Trophoblast cell (in vitro differentiated cells and primary cell): ENCODE measurements around the gene ADK.
"Not testable (repeated sequence)": the region's sequence is repeated elsewhere in the genome, so short reads cannot be mapped to it uniquely, and the experiment has no call there.

Experiments
- DNase-seq, 2 donors: peaks; one replicate each; pipeline ENCODE4 v3.0.0-alpha.2; 2016
- H2AFZ ChIP-seq: 2 replicates; pipeline ENCODE4 v1.6.1; 2013; ENCODE audit warnings: low read length, moderate library complexity, mild to moderate bottlenecking; ENCODE audit not compliant: insufficient read depth, poor library complexity
- H2AK5ac ChIP-seq: 2 replicates; pipeline ENCODE4 v1.6.1; 2013; ENCODE audit warnings: mild to moderate bottlenecking, low read length
- H2BK120ac ChIP-seq: 2 replicates; pipeline ENCODE4 v1.6.1; 2013; ENCODE audit warnings: low read length, mild to moderate bottlenecking, moderate library complexity; ENCODE audit not compliant: insufficient read depth, poor library complexity
- H2BK12ac ChIP-seq: 2 replicates; pipeline ENCODE4 v1.6.1; 2013; ENCODE audit warnings: mild to moderate bottlenecking, low read length, moderate library complexity
- H2BK5ac ChIP-seq: 2 replicates; pipeline ENCODE4 v1.6.1; 2013; ENCODE audit warnings: low read length, low read depth, moderate library complexity, mild to moderate bottlenecking; ENCODE audit not compliant: poor library complexity
- H3K14ac ChIP-seq: 2 replicates; pipeline ENCODE4 v1.6.1; 2013; ENCODE audit warnings: mild to moderate bottlenecking, low read length
- H3K18ac ChIP-seq: 2 replicates; pipeline ENCODE4 v1.6.1; 2013; ENCODE audit warnings: mild to moderate bottlenecking, low read length
- H3K23ac ChIP-seq: 2 replicates; pipeline ENCODE4 v1.6.1; 2013; ENCODE audit warnings: low read length
- H3K27ac ChIP-seq: 2 replicates; pipeline ENCODE4 v1.5.1; 2013; ENCODE audit warnings: low read depth, mild to moderate bottlenecking, inconsistent platforms, low read length, moderate library complexity
- H3K27me3 ChIP-seq: 2 replicates; pipeline ENCODE4 v1.6.1; 2013; ENCODE audit warnings: inconsistent platforms, mild to moderate bottlenecking, low read length, moderate library complexity; ENCODE audit not compliant: insufficient read depth
- H3K36me3 ChIP-seq, 2 experiments: 1 replicate in 1 of 2; 2 replicates in 1 of 2; pipeline ENCODE4 v1.6.1; 2013; ENCODE audit warnings: low read length in 2 of 2, mild to moderate bottlenecking in 2 of 2, moderate library complexity in 1 of 2; ENCODE audit not compliant: insufficient read depth in 2 of 2, control insufficient read depth in 1 of 2
- H3K4ac ChIP-seq: 2 replicates; pipeline ENCODE4 v1.6.1; 2013; ENCODE audit warnings: low read depth, mild to moderate bottlenecking, low read length, moderate library complexity
- H3K4me1 ChIP-seq, 2 experiments: 1 replicate in 1 of 2; 2 replicates in 1 of 2; pipeline ENCODE4 v1.6.1; 2013; ENCODE audit warnings: low read length in 2 of 2, mild to moderate bottlenecking in 2 of 2, moderate library complexity in 1 of 2; ENCODE audit not compliant: insufficient read depth in 2 of 2, control insufficient read depth in 1 of 2
- H3K4me2 ChIP-seq: 2 replicates; pipeline ENCODE4 v1.6.1; 2013; ENCODE audit warnings: inconsistent platforms, mild to moderate bottlenecking, low read length, moderate library complexity
- H3K4me3 ChIP-seq: 2 replicates; pipeline ENCODE4 v1.5.1; 2013; ENCODE audit warnings: mild to moderate bottlenecking, low read depth, low read length, inconsistent platforms
- H3K79me1 ChIP-seq: one replicate; pipeline ENCODE4 v1.6.1; 2013; ENCODE audit warnings: low read length
- H3K79me2 ChIP-seq: 2 replicates; pipeline ENCODE4 v1.6.1; 2013; ENCODE audit warnings: low read length, mild to moderate bottlenecking; ENCODE audit not compliant: control insufficient read depth, insufficient read depth, poor library complexity
- H3K9ac ChIP-seq: 2 replicates; pipeline ENCODE4 v1.6.1; 2013; ENCODE audit warnings: mild to moderate bottlenecking, low read length
- H3K9me3 ChIP-seq: 2 replicates; pipeline ENCODE4 v1.6.1; 2013; ENCODE audit warnings: low read depth, mild to moderate bottlenecking, control low read depth, inconsistent platforms, low read length; ENCODE audit not compliant: insufficient read depth
- H4K12ac ChIP-seq: 2 replicates; pipeline ENCODE4 v1.6.1; 2013; ENCODE audit warnings: low read depth, mild to moderate bottlenecking, low read length, moderate library complexity
- H4K8ac ChIP-seq: 2 replicates; pipeline ENCODE4 v1.6.1; 2013; ENCODE audit warnings: low read depth, mild to moderate bottlenecking, low read length, moderate library complexity
- H4K91ac ChIP-seq: one replicate; pipeline ENCODE4 v1.6.1; 2013; ENCODE audit warnings: low read depth, mild to moderate bottlenecking, low read length, moderate library complexity
- WGBS: extraction: QIAGEN DNeasy Blood & Tissue Kit; methylation state at CpG from one replicate; pipeline ENCODE4 v1.1.7; 2013; ENCODE audit warnings: missing lambda C conversion rate; ENCODE audit not compliant: insufficient read length, insufficient coverage; ENCODE audit errors: extremely low coverage; 5-methylcytosine and 5-hydroxymethylcytosine counted together

Gene ADK

DNA sequence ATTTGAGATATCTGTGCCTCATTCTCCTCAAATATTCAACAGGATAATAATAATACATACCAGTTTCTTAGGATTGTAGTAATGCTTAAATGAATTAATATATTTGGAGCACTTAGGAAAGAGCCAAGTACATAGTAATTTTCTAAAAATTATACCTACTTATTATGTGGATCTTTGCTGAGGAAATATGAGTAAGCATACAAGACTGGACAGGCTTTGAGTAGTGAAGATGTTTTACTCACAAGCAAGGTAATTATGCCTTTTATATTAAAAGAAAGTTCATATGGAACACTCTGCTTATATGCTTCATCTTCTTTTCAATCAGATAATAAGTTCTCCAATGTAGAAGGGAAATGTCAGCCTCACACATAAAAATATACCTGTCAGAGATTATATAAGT is 337.9 kb downstream of the ADK start:
- H3K27me3 ChIP-seq: no peaks in the 10 kb centered on the region
- H3K14ac ChIP-seq: no peak overlapping the region
- H3K4me3 ChIP-seq: no peak overlapping the region
- H2BK5ac ChIP-seq: no peak overlapping the region
- no peak overlapping the region for H2AFZ ChIP-seq
- no peak overlapping the region for H3K4ac ChIP-seq
- no peak overlapping the region for H4K91ac ChIP-seq
- no peak overlapping the region for H2BK12ac ChIP-seq
- H3K9me3 ChIP-seq: no peaks in the 10 kb centered on the region
- H3K79me1 ChIP-seq: no peaks in the 10 kb centered on the region
- H3K79me2 ChIP-seq: no peaks in the 10 kb centered on the region
- H2BK120ac ChIP-seq: no peak overlapping the region
- H4K12ac ChIP-seq: no peak overlapping the region
- no peak overlapping the region for H3K18ac ChIP-seq
- no peak overlapping the region for H3K23ac ChIP-seq
- no peak overlapping the region for H2AK5ac ChIP-seq
- no peak overlapping the region for H3K9ac ChIP-seq
- H3K36me3 ChIP-seq: peaks cover 0 to 2% of the 10 kb centered on the region in 2 experiments
- DNase-seq: no peak
- H4K8ac ChIP-seq: no peak overlapping the region
- no peaks in the 10 kb centered on the region for H3K4me1 ChIP-seq
- H3K4me2 ChIP-seq: no peak overlapping the region
- H3K27ac ChIP-seq: no peak overlapping the region

GRCh38 chr10:74490551-74490950 is 339.5 kb downstream of the ADK start:
- H2AFZ ChIP-seq: no peak overlapping the region
- H3K27ac ChIP-seq: no peak overlapping the region
- H3K4me3 ChIP-seq: no peak overlapping the region
- no peak overlapping the region for H4K12ac ChIP-seq
- no peaks in the 10 kb centered on the region for H3K36me3 ChIP-seq
- H4K8ac ChIP-seq: no peak overlapping the region
- no peak overlapping the region for H3K18ac ChIP-seq
- H3K79me2 ChIP-seq: no peaks in the 10 kb centered on the region
- no peak overlapping the region for H3K9ac ChIP-seq
- no peak overlapping the region for H2BK5ac ChIP-seq
- H2BK12ac ChIP-seq: no peak overlapping the region
- no peaks in the 10 kb centered on the region for H3K4me1 ChIP-seq
- no peak overlapping the region for H2BK120ac ChIP-seq
- no peak overlapping the region for H2AK5ac ChIP-seq
- H3K27me3 ChIP-seq: no peaks in the 10 kb centered on the region
- no peak overlapping the region for H3K4me2 ChIP-seq
- no peak overlapping the region for H3K14ac ChIP-seq
- H4K91ac ChIP-seq: no peak overlapping the region
- no peak overlapping the region for H3K4ac ChIP-seq
- no peaks in the 10 kb centered on the region for H3K79me1 ChIP-seq
- H3K23ac ChIP-seq: no peak overlapping the region
- no peaks in the 10 kb centered on the region for H3K9me3 ChIP-seq
- no CpG with 5 or more reads among the region's 4 CpGs for WGBS
- no peak for DNase-seq

DNA sequence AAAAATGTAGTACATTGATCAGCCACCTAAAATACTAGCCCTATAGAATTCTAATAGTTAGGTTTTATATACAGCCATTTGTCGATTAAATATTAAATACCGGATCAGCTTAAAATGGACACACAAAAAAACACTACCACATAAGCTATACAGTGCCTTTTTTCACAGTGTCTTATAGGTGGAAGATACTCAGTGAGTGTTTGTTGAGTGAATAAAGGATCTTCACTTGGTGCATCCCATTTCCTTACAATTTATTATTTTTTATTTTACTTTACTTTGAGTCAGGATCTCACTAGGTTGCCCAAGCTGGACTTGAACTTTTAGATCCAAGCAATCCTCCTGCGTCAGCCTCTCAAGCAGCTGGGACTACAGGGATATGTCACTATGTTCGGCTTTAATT is 340.0 kb downstream of the ADK start:
- Histone ChIP-seq H2BK120ac (no peak overlapping the region), H3K36me3 (no peaks in the 10 kb centered on the region), H4K8ac (no peak overlapping the region), H3K9ac (no peak overlapping the region), H3K27ac (no peak overlapping the region), H3K79me2 (no peaks in the 10 kb centered on the region), H3K23ac (no peak overlapping the region), H3K4me3 (no peak overlapping the region), H3K14ac (no peak overlapping the region), H3K27me3 (no peaks in the 10 kb centered on the region), H2AFZ (no peak overlapping the region), H2BK12ac (no peak overlapping the region), H3K9me3 (no peaks in the 10 kb centered on the region), H4K12ac (no peak overlapping the region), H3K79me1 (no peaks in the 10 kb centered on the region), H2BK5ac (no peak overlapping the region), H3K4me1 (no peaks in the 10 kb centered on the region), H2AK5ac (no peak overlapping the region), H3K4me2 (no peak overlapping the region), H4K91ac (no peak overlapping the region), H3K18ac (no peak overlapping the region), H3K4ac (no peak overlapping the region)
- no CpG with 5 or more reads among the region's 4 CpGs for WGBS
- DNase-seq: no peak

GRCh38 chr10:74496276-74496675 is 345.3 kb downstream of the ADK start:
- not testable (repeated sequence) for H3K18ac ChIP-seq, H3K27me3 ChIP-seq, H2BK12ac ChIP-seq, H3K4me3 ChIP-seq, H4K8ac ChIP-seq, H3K79me2 ChIP-seq, H3K4me1 ChIP-seq, H3K27ac ChIP-seq, H2AFZ ChIP-seq, H3K9me3 ChIP-seq, H4K91ac ChIP-seq, H3K14ac ChIP-seq, H4K12ac ChIP-seq, H3K4ac ChIP-seq, H2BK5ac ChIP-seq, H3K23ac ChIP-seq, H2AK5ac ChIP-seq, DNase-seq, H3K9ac ChIP-seq, H2BK120ac ChIP-seq, H3K4me2 ChIP-seq, H3K36me3 ChIP-seq, H3K79me1 ChIP-seq
- WGBS: no CpG with 5 or more reads among the region's 3 CpGs

GRCh38 chr10:74498664-74499063 is 347.6 kb downstream of the ADK start:
- not testable (repeated sequence) for H3K9me3 ChIP-seq, H3K79me2 ChIP-seq

More at GRCh38 chr10:74498664-74499063, 347.6 kb downstream of the ADK start:
- H2BK12ac ChIP-seq, H4K91ac ChIP-seq, H3K18ac ChIP-seq, H2BK5ac ChIP-seq, H3K4me3 ChIP-seq, DNase-seq, H2AFZ ChIP-seq, H4K8ac ChIP-seq, H3K36me3 ChIP-seq, H3K79me1 ChIP-seq, H3K4me2 ChIP-seq, H3K27ac ChIP-seq, H3K27me3 ChIP-seq, H3K9ac ChIP-seq, H3K4ac ChIP-seq, H3K4me1 ChIP-seq, H3K23ac ChIP-seq, H2BK120ac ChIP-seq, H2AK5ac ChIP-seq, H4K12ac ChIP-seq, H3K14ac ChIP-seq: not testable (repeated sequence)
